BJ (cell line): ENCODE results near the gene LUM. TPM values are rescaled to one million over a fixed set of nuclear protein-coding genes. Genes with fewer than 3 reads are reported as not detected.

Experiments used
- CTCF ChIA-PET: fragments of 350-600 bp; formaldehyde crosslinking; extraction: SDS; loops from one replicate; lab custom pipeline; 2021; ENCODE audit warnings: antibody characterized with exemption, inconsistent platforms; lab: Yijun Ruan, JAX
- POLR2A ChIA-PET: fragments of 300-600 bp; sonication (Branson Sonifier 250); formaldehyde crosslinking; extraction: SDS; loops from one replicate; lab custom pipeline; 2021; ENCODE audit warnings: antibody characterized with exemption; lab: Charles Lee
- DNase-seq: peaks from one replicate; pipeline ENCODE4 v3.0.0-alpha.2; 2011; ENCODE audit warnings: low read depth
- H3K27me3 ChIP-seq: 2 replicates; pipeline ENCODE4 v1.6.0; 2011; ENCODE audit warnings: low read length; ENCODE audit not compliant: control insufficient read depth, insufficient read depth
- H3K36me3 ChIP-seq: 2 replicates; pipeline ENCODE4 v1.5.1; 2011; ENCODE audit warnings: low read length; ENCODE audit not compliant: control insufficient read depth, insufficient read depth
- H3K4me3 ChIP-seq: 2 replicates; pipeline ENCODE4 v1.5.1; 2011; ENCODE audit warnings: low read depth, mild to moderate bottlenecking, control low read depth, low read length
- CTCF ChIP-seq: IDR thresholded peaks from 2 replicates; pipeline ENCODE4 v1.5.1; 2011; ENCODE audit warnings: low read depth, mild to moderate bottlenecking, control low read depth, inconsistent platforms, low read length, moderate library complexity; ENCODE audit not compliant: insufficient read depth
- polyA plus RNA-seq: library from polyadenylated mRNA; depleted of rRNA; stranded (reverse); fragments of >200 nt; gene quantifications from 2 replicates; pipeline ENCODE4 v1.2.3, GENCODE V29; 2011; rRNA removed

LUM gene
- polyA plus RNA-seq, 1 experiment = 677 TPM

GRCh38 chr12:91056488-91056887 is 54.8 kb downstream of the LUM start:
- Histone ChIP-seq H3K36me3 (no peaks in the 10 kb centered on the region), H3K4me3 (no peak overlapping the region), H3K27me3 (no peaks in the 10 kb centered on the region)
- no peak for DNase-seq
- POLR2A ChIA-PET = interaction anchor here (0.7 kb wide), 1 partner anchor 1307 kb away, joined by 3 read pairs; no protein-coding TSS in a partner anchor
- TF ChIP-seq CTCF = no peak
- CTCF ChIA-PET = no interaction called here

GRCh38 chr12:91055976-91056375 is 55.3 kb downstream of the LUM start:
- H3K27me3 ChIP-seq = no peaks in the 10 kb centered on the region
- TF ChIP-seq CTCF = no peak
- DNase-seq = no peak
- no peak overlapping the region for H3K4me3 ChIP-seq
- POLR2A ChIA-PET = interaction anchor here (0.7 kb wide), 1 partner anchor 1308 kb away, joined by 3 read pairs; no protein-coding TSS in a partner anchor
- H3K36me3 ChIP-seq = no peaks in the 10 kb centered on the region
- CTCF ChIA-PET = no interaction called here

GRCh38 chr12:91053951-91054715 is 57.2 kb downstream of the LUM start:
- no peaks in the 10 kb centered on the region for H3K36me3 ChIP-seq
- CTCF ChIA-PET = interaction anchor here (1.4 to 1.6 kb wide), 2 partner anchors 11 to 14 kb away, joined by 3 to 5 read pairs; no protein-coding TSS in a partner anchor
- no peak for TF ChIP-seq CTCF
- no peak overlapping the region for H3K4me3 ChIP-seq
- no peaks in the 10 kb centered on the region for H3K27me3 ChIP-seq
- POLR2A ChIA-PET = interaction anchor here (0.6 kb wide), 2 partner anchors 72 to 274 kb away, joined by 3 read pairs; no protein-coding TSS in a partner anchor
- peak; percentile 93 for DNase-seq

Other genes starting within 250 kb of the LUM start
- gene CCER1, start 156.3 kb downstream of the LUM start, polyA plus RNA-seq = not detected in 2 replicates
- 0.17 TPM in 1 of 2 replicates, not detected in the other for gene EPYC, start 106.5 kb downstream of the LUM start, polyA plus RNA-seq
- not detected in 2 replicates for gene KERA, start 53.5 kb downstream of the LUM start, polyA plus RNA-seq
- 823 and 944 TPM in 2 replicates for gene DCN, start 71.3 kb upstream of the LUM start, polyA plus RNA-seq